Retinal pigment epithelial cell (primary cell): ENCODE measurements around the gene MED15.
"Not testable (repeated sequence)": the region's sequence is repeated elsewhere in the genome, so short reads cannot be mapped to it uniquely, and the experiment has no call there.

Experiments used
- DNase-seq: peaks from one replicate; pipeline ENCODE4 v3.0.0-alpha.2; 2010; ENCODE audit warnings: low read depth
- H3K4me3 ChIP-seq: 2 replicates; pipeline ENCODE4 v1.5.1; 2011; ENCODE audit warnings: mild to moderate bottlenecking, low read length, control low read depth, moderate library complexity
- TF ChIP-seq, protein P1 (sequence below): conservative IDR thresholded peaks from 2 replicates; pipeline ENCODE4 v1.5.1; 2011; ENCODE audit warnings: low read depth, low read length, control low read depth, inconsistent platforms

The MED15 gene

DNA sequence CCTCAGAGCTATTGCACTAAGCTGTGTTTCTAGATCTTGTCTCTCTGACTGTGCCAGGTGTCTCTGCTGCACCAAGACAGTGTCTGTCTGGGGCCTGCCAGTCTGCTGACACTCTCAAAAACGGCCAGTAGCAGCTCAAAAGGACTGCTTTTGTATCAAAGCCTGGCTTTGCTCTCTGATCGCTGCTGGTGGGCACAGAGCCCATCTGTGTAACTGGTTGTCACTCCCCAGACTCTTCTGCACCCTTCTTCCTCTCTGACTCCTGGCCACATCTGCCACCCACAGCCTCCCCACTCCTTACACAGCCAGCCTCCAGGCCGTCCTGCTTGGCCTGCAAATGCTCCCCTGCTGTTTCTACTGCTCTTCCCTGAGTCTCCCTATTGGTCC lies 26.5 kb downstream of the MED15 start:
- TF ChIP-seq, protein P1, sequence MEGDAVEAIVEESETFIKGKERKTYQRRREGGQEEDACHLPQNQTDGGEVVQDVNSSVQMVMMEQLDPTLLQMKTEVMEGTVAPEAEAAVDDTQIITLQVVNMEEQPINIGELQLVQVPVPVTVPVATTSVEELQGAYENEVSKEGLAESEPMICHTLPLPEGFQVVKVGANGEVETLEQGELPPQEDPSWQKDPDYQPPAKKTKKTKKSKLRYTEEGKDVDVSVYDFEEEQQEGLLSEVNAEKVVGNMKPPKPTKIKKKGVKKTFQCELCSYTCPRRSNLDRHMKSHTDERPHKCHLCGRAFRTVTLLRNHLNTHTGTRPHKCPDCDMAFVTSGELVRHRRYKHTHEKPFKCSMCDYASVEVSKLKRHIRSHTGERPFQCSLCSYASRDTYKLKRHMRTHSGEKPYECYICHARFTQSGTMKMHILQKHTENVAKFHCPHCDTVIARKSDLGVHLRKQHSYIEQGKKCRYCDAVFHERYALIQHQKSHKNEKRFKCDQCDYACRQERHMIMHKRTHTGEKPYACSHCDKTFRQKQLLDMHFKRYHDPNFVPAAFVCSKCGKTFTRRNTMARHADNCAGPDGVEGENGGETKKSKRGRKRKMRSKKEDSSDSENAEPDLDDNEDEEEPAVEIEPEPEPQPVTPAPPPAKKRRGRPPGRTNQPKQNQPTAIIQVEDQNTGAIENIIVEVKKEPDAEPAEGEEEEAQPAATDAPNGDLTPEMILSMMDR = no peak
- DNase-seq = no peak
- H3K4me3 ChIP-seq = no peak overlapping the region

DNA sequence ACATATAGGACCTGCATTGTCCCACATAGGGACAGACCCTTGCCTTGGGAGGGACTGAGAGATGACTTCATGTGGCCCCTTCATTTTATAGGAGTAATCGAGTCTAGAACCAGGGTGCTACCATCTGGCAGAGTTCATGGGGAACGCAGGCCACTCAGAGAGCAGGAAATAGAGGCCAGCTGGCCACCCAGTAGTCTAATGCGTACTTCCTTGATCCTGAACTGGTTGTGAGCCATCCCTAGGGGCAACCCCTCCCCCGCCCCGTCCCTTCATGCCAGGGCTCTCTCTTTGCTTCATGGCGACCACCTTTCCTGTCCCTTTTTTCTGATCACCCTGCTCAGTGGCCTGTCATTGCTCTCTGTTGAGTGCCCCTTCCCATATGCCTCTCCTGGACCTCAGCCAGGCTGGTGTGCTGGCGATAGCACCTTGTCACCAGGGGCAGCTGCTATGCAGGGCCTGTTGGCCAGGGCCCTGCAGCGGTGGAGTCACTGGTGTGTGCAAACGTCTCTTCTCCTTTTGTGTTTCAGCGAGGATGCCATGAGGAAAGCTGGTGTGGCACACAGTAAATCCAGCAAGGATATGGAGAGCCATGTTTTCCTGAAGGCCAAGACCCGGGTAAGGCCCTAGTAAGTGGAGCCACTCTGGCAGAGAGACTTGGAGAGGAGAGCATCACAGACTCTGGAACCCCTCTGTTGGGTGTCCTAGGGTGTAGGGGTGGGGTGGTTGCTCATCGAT lies 29.3 kb downstream of the MED15 start:
- TF ChIP-seq, protein P1 = no peak
- no peak overlapping the region for H3K4me3 ChIP-seq

DNA sequence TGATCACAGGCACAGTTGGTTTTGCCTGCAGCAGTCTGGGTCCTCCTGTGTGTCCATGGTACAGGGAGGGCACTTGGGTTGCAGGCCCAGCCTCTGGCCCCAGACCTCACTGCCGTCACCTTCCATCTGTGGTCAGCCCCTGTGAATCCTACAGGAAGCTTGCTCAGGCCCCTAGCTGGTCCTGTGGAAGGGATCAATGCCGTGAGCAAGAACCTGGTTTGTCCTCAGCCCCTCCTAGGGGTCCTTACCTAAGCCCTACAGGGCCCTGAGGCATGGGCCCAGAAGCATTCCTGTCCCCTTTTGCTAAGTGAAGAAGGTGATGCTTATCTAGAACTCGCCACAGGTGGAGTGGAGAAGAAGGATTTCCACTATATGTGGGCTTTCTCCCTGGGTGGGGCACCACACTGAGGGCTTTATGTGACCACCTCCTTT lies 29.9 kb downstream of the MED15 start:
- no peak overlapping the region for H3K4me3 ChIP-seq
- no peak for DNase-seq
- TF ChIP-seq, protein P1 = no peak

More for the DNA sequence above, 29.3 kb downstream of the MED15 start:
- no peak for DNase-seq

DNA sequence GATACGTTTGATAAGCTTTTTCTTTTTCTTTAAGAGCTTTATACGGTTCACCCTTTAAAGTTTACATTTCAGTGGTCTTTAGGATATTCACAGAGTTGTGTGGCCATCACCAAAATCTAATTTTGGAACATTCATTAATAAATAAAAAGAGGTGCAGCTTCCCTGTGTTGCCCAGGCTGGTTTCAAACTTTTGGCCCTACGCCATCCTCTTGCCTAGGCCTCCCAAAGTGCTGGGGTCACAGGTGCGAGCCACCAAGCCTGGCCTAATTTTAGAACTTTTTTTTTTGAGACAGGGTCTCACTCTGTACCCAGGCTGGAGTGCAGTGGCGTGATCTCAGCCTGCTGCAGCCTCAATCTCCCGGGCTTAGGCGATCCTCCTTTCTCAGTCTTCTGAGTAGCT lies 30.6 kb downstream of the MED15 start:
- H3K4me3 ChIP-seq = no peak overlapping the region
- no peak for DNase-seq
- TF ChIP-seq, protein P1 = no peak

DNA sequence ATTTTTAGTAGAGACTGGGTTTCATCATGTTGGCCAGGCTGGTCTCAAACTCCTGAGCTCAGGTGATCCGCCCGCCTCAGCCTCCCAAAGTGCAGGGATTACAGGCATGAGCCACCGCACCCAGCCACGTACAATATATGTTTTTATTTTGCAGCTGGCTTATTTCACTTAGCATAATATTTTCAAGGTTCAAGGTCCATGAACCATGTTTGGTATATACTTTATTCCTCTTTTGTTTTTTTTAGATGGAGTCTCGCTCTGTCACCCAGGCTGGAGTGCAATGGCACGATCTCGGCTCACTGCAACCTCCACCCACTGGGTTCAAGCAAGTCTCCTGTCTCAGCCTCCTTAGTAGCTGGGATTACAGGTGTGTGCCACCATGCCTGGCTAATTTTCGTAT lies 31.5 kb downstream of the MED15 start:
- not testable (repeated sequence) for H3K4me3 ChIP-seq, DNase-seq

DNA sequence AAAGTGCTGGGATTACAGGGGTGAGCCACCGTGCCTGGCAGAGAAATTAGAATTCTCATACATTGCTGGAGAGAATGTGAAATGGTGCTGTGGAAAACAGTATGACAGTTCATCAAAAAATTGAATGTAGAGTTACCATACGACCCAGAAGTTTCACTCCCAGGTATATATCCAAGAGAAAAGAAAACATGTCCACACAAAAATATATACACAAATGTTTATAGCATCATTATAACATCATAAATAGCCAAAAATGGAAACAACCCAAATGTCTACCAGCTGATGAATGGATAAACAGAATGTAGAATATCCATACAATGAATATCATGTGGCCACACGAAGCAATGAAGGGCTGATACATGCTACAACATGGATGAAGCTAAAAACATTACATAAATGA lies 34.6 kb downstream of the MED15 start:
- no peak for DNase-seq
- TF ChIP-seq, protein P1 = no peak

DNA sequence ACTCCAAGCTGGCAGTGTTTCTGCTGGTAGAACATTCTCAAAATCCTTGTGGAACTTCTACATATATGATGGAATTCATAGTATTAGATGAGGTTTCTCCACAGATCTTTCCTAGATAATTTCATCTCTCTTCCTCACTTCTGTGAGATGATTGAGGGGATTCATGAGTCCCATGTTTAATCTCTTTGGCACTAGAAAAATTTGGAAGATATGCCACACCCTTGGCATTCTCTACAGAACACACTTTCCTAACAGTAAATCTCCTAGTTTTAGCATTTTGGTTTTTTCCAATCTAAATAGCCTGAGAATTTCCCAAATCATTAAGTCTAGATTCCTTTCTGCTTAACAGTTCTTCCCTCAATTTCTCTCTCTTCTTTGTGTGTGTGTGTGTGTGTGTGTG lies 35.3 kb downstream of the MED15 start:
- H3K4me3 ChIP-seq = no peak overlapping the region
- TF ChIP-seq, protein P1 = no peak
- no peak for DNase-seq

More for the DNA sequence above, 34.6 kb downstream of the MED15 start:
- H3K4me3 ChIP-seq = no peak overlapping the region

DNA sequence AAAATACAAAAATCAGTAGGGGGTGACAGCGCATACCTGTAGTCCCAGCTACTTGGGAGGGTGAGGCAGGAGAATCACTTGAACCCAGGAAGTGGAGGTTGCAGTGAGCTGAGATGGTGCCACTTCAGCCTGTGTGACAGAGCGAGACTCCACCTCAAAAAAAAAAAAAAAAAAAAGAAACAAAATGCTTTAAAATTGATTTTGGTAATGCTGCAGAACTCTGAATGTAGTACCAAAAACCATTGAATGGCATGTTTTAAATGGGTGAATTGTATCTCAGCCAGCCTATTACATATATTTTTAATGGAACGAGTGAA lies 37.9 kb downstream of the MED15 start:
- DNase-seq, H3K4me3 ChIP-seq: not testable (repeated sequence)
